ENCODE data around the gene TMEM163. TPM values are rescaled to one million over a fixed set of nuclear protein-coding genes. Genes with fewer than 3 reads are reported as not detected.

TMEM163 gene
- polyA plus RNA-seq, 1 donor: 0.72 TPM

- no peak for DNase-seq
These were observed 28.1 kb downstream of the TMEM163 start for GRCh38 chr2:134690629-134691215.

- no peak for DNase-seq
These were observed 29.5 kb downstream of the TMEM163 start for GRCh38 chr2:134689315-134689714.

GRCh38 chr2:134685967-134686366 is 32.8 kb downstream of the TMEM163 start:
- DNase-seq: no peak

- DNase-seq: no peak
These were observed 35.2 kb downstream of the TMEM163 start for GRCh38 chr2:134683561-134684112.

- DNase-seq: no peak
These were observed 36.1 kb downstream of the TMEM163 start for GRCh38 chr2:134682726-134683125.

- DNase-seq: no peak
These were observed 37.6 kb downstream of the TMEM163 start for GRCh38 chr2:134681201-134681600.

GRCh38 chr2:134679745-134680144 is 39.1 kb downstream of the TMEM163 start:
- DNase-seq: no peak

GRCh38 chr2:134679294-134679693 is 39.5 kb downstream of the TMEM163 start:
- DNase-seq: no peak

GRCh38 chr2:134677856-134678756 is 40.7 kb downstream of the TMEM163 start:
- DNase-seq: peak; percentile 76

- no peak for DNase-seq
These were observed 41.8 kb downstream of the TMEM163 start for GRCh38 chr2:134676960-134677359.

- no peak for DNase-seq
These were observed 43.5 kb downstream of the TMEM163 start for GRCh38 chr2:134675314-134675713.

- DNase-seq: no peak
These were observed 44.1 kb downstream of the TMEM163 start for GRCh38 chr2:134674687-134675086.

- no peak for DNase-seq
These were observed 47.3 kb downstream of the TMEM163 start for GRCh38 chr2:134671513-134671912.

- no peak for DNase-seq
These were observed 47.8 kb downstream of the TMEM163 start for GRCh38 chr2:134670955-134671354.

- DNase-seq: no peak
These were observed 48.8 kb downstream of the TMEM163 start for GRCh38 chr2:134669731-134670669.

- DNase-seq: no peak
These were observed 50.0 kb downstream of the TMEM163 start for GRCh38 chr2:134668821-134669220.

- DNase-seq: no peak
These were observed 51.3 kb downstream of the TMEM163 start for GRCh38 chr2:134667541-134667940.

GRCh38 chr2:134667081-134667480 is 51.7 kb downstream of the TMEM163 start:
- DNase-seq: no peak

GRCh38 chr2:134665727-134666506 is 52.9 kb downstream of the TMEM163 start:
- no peak for DNase-seq

- DNase-seq: no peak
These were observed 55.0 kb downstream of the TMEM163 start for GRCh38 chr2:134663451-134664450.
